H1 (cell line): ENCODE measurements around the gene LDLRAD4. TPM values are rescaled to one million over a fixed set of nuclear protein-coding genes. Genes with fewer than 3 reads are reported as not detected.

Experiments
- CTCF ChIA-PET: fragments of 300-600 bp; sonication (Branson Sonifier 250); formaldehyde crosslinking; loops from one replicate; lab custom pipeline; 2021; ENCODE audit not compliant: partially characterized antibody; lab: Charles Lee
- POLR2A ChIA-PET: fragments of 300-600 bp; sonication (Branson Sonifier 250); formaldehyde crosslinking; loops from one replicate; lab custom pipeline; 2021; ENCODE audit warnings: inconsistent platforms; ENCODE audit not compliant: partially characterized antibody; lab: Charles Lee
- DNase-seq, 2 experiments: peaks; one replicate each; pipeline versions ENCODE4 v3.0.0 to v3.0.0-alpha.2; 2010 to 2022; ENCODE audit warnings: low spot score in 2 of 2, low read depth in 1 of 2, mixed read lengths in 1 of 2
- FAIRE-seq: peaks from 2 replicates; lab custom pipeline; 2011; peaks lifted over from hg19 to GRCh38; lab: Jason Lieb, UNC
- H2AFZ ChIP-seq: 2 replicates; pipeline ENCODE4 v1.8.1; 2012; ENCODE audit warnings: low read length, inconsistent platforms
- H2AK5ac ChIP-seq: 2 replicates; pipeline ENCODE4 v1.6.1; 2013; ENCODE audit warnings: low read depth, low read length
- H2BK120ac ChIP-seq: replicated peaks from 2 replicates; pipeline ENCODE3; 2013; ENCODE audit warnings: low read depth, low read length, inconsistent platforms
- H2BK12ac ChIP-seq: 2 replicates; pipeline ENCODE4 v1.6.1; 2013; ENCODE audit warnings: low read depth, low read length
- H2BK15ac ChIP-seq: 2 replicates; pipeline ENCODE4 v1.6.1; 2013; ENCODE audit warnings: low read length
- H2BK20ac ChIP-seq: 2 replicates; pipeline ENCODE4 v1.6.1; 2013; ENCODE audit warnings: low read length
- H2BK5ac ChIP-seq: 2 replicates; pipeline ENCODE4 v1.6.1; 2013; ENCODE audit warnings: low read depth, low read length
- H3K14ac ChIP-seq: 2 replicates; pipeline ENCODE4 v1.6.1; 2013; ENCODE audit warnings: inconsistent platforms; ENCODE audit not compliant: insufficient read length
- H3K18ac ChIP-seq: 2 replicates; pipeline ENCODE4 v1.6.1; 2013; ENCODE audit warnings: low read length; ENCODE audit errors: extremely low read depth
- H3K23ac ChIP-seq: 2 replicates; pipeline ENCODE4 v1.6.1; 2013; ENCODE audit warnings: inconsistent platforms; ENCODE audit not compliant: insufficient read length
- H3K23me2 ChIP-seq: 2 replicates; pipeline ENCODE4 v1.6.1; 2013; ENCODE audit warnings: low read depth, low read length
- H3K27ac ChIP-seq: 2 replicates; pipeline ENCODE4 v1.6.1; 2011; ENCODE audit warnings: low read depth, low read length, inconsistent platforms
- H3K27me3 ChIP-seq, 4 experiments: replicated peaks in 1 of 4; 1 replicate in 1 of 4; 2 replicates in 3 of 4; pipeline versions ENCODE4 v1.6.1 to v1.8.1; 2011 to 2013; ENCODE audit warnings: low read length in 3 of 4, mild to moderate bottlenecking in 3 of 4, inconsistent platforms in 2 of 4, mixed read lengths in 2 of 4, moderate library complexity in 1 of 4; ENCODE audit not compliant: control insufficient read depth in 3 of 4, insufficient read depth in 3 of 4; ENCODE audit errors: extremely low read depth in 1 of 4
- H3K36me3 ChIP-seq, 4 experiments: 2 replicates each; pipeline versions ENCODE4 v1.6.1 to v1.8.1; 2011 to 2013; ENCODE audit warnings: mild to moderate bottlenecking in 4 of 4, low read length in 3 of 4, moderate library complexity in 2 of 4, control low read depth in 1 of 4, inconsistent platforms in 1 of 4; ENCODE audit not compliant: insufficient read depth in 4 of 4, control insufficient read depth in 2 of 4
- H3K4ac ChIP-seq: replicated peaks from 2 replicates; pipeline ENCODE3; 2013; ENCODE audit warnings: low read length, low read depth, mixed read lengths, inconsistent platforms; ENCODE audit not compliant: insufficient read length
- H3K4me1 ChIP-seq, 4 experiments: replicated peaks in 1 of 4; 1 replicate in 1 of 4; 2 replicates in 3 of 4; pipeline versions ENCODE4 v1.6.1 to v1.8.1; 2011 to 2013; ENCODE audit warnings: low read length in 3 of 4, inconsistent platforms in 2 of 4, mixed read lengths in 1 of 4; ENCODE audit not compliant: insufficient read depth in 4 of 4, control insufficient read depth in 3 of 4
- H3K4me2 ChIP-seq, 2 experiments: 2 replicates each; pipeline versions ENCODE4 v1.6.1 to v1.8.1; 2011 to 2013; ENCODE audit warnings: low read depth in 2 of 2, low read length in 2 of 2, control low read depth in 1 of 2, inconsistent platforms in 1 of 2, mild to moderate bottlenecking in 1 of 2; ENCODE audit not compliant: insufficient read depth in 1 of 2
- H3K4me3 ChIP-seq, 4 experiments: fragments of 200-600, 300-600 bp in 1 of 4; sonication (generic), shearing (Covaris generic), sonication (Bioruptor Twin) in 1 of 4; 2 replicates each; pipeline versions ENCODE4 v1.5.1 to v1.8.1; 2011 to 2016; ENCODE audit warnings: low read length in 4 of 4, low read depth in 3 of 4, control low read depth in 2 of 4, inconsistent platforms in 2 of 4, mild to moderate bottlenecking in 2 of 4, mixed read lengths in 1 of 4, moderate library complexity in 1 of 4; ENCODE audit not compliant: insufficient read depth in 2 of 4; ENCODE audit errors: extremely low read depth in 1 of 4
- H3K56ac ChIP-seq: replicated peaks from 2 replicates; pipeline ENCODE3; 2013; ENCODE audit warnings: low read depth, mild to moderate bottlenecking, mixed read lengths, low read length, inconsistent platforms; ENCODE audit not compliant: insufficient read length
- H3K79me1 ChIP-seq: 2 replicates; pipeline ENCODE4 v1.6.1; 2013; ENCODE audit warnings: low read depth, low read length, control low read depth
- H3K79me2 ChIP-seq, 2 experiments: 2 replicates each; pipeline versions ENCODE4 v1.6.1 to v1.8.1; 2012 to 2013; ENCODE audit warnings: low read length in 2 of 2, mild to moderate bottlenecking in 2 of 2, inconsistent platforms in 1 of 2; ENCODE audit not compliant: insufficient read depth in 2 of 2, control insufficient read depth in 1 of 2
- H3K9ac ChIP-seq, 4 experiments: replicated peaks in 1 of 4; 1 replicate in 1 of 4; 2 replicates in 3 of 4; pipeline versions ENCODE4 v1.6.1 to v1.8.1; 2011 to 2013; ENCODE audit warnings: low read depth in 3 of 4, low read length in 3 of 4, control low read depth in 2 of 4, mild to moderate bottlenecking in 2 of 4, moderate library complexity in 2 of 4, inconsistent platforms in 1 of 4; ENCODE audit errors: extremely low read depth in 1 of 4
- H3K9me3 ChIP-seq, 2 experiments: 2 replicates each; pipeline versions ENCODE4 v1.6.1 to v1.8.1; 2012 to 2013; ENCODE audit warnings: mild to moderate bottlenecking in 2 of 2, moderate library complexity in 2 of 2, control low read depth in 1 of 2, inconsistent platforms in 1 of 2, low read depth in 1 of 2, low read length in 1 of 2, mixed read lengths in 1 of 2; ENCODE audit not compliant: insufficient read depth in 2 of 2
- H4K20me1 ChIP-seq, 2 experiments: replicated peaks in 1 of 2; 2 replicates each; pipeline versions ENCODE3 to v1.8.1; 2011 to 2013; ENCODE audit warnings: inconsistent platforms in 2 of 2, low read length in 2 of 2, mild to moderate bottlenecking in 1 of 2; ENCODE audit not compliant: insufficient read depth in 2 of 2, control insufficient read depth in 1 of 2
- H4K5ac ChIP-seq: 2 replicates; pipeline ENCODE4 v1.6.1; 2013; ENCODE audit warnings: low read length, low read depth, mixed read lengths, inconsistent platforms; ENCODE audit not compliant: insufficient read length
- H4K8ac ChIP-seq: 2 replicates; pipeline ENCODE4 v1.8.0; 2013; ENCODE audit warnings: mild to moderate bottlenecking, moderate library complexity, low read length, inconsistent platforms; ENCODE audit not compliant: insufficient read depth; ENCODE audit errors: extremely low read depth
- H4K91ac ChIP-seq: replicated peaks from 2 replicates; pipeline ENCODE3; 2013; ENCODE audit warnings: low read length, mixed read lengths, inconsistent platforms; ENCODE audit not compliant: insufficient read length
- BCL11A ChIP-seq, 2 experiments: IDR thresholded peaks; one replicate each; pipeline ENCODE4 v1.6.1; 2011; ENCODE audit warnings: low read depth in 2 of 2, low read length in 2 of 2, mild to moderate bottlenecking in 2 of 2
- CHD2 ChIP-seq: IDR thresholded peaks from 2 replicates; pipeline ENCODE4 v1.6.1; 2012; ENCODE audit warnings: low read length, improper control_type of control experiment
- EP300 ChIP-seq, 2 experiments: IDR thresholded peaks; 1 replicate in 1 of 2; 2 replicates in 1 of 2; pipeline ENCODE4 v1.6.1; 2011 to 2012; ENCODE audit warnings: low read depth in 2 of 2, low read length in 2 of 2, mild to moderate bottlenecking in 2 of 2, borderline replicate concordance in 1 of 2, inconsistent platforms in 1 of 2, moderate library complexity in 1 of 2
- GABPA ChIP-seq: IDR thresholded peaks from 2 replicates; pipeline ENCODE4 v1.6.1; 2011; ENCODE audit warnings: mild to moderate bottlenecking, low read length, moderate library complexity, borderline replicate concordance; ENCODE audit not compliant: insufficient read depth
- NANOG ChIP-seq: IDR thresholded peaks from 2 replicates; pipeline ENCODE4 v1.6.1; 2011; ENCODE audit warnings: low read length, low read depth, mild to moderate bottlenecking, inconsistent platforms; ENCODE audit not compliant: insufficient read depth, poor library complexity, severe bottlenecking
- RAD21 ChIP-seq, 2 experiments: IDR thresholded peaks in 1 of 2; conservative IDR thresholded peaks in 1 of 2; 2 replicates each; pipeline ENCODE4 v1.6.1; 2011; ENCODE audit warnings: low read depth in 2 of 2, low read length in 2 of 2, improper control_type of control experiment in 1 of 2, inconsistent platforms in 1 of 2, mild to moderate bottlenecking in 1 of 2, moderate library complexity in 1 of 2
- RFX5 ChIP-seq: IDR thresholded peaks from 2 replicates; pipeline ENCODE4 v1.6.1; 2011; ENCODE audit warnings: low read depth, low read length, improper control_type of control experiment, borderline replicate concordance
- RNF2 ChIP-seq: fragments of 200-900, 300-1000 bp; sonication (generic); IDR thresholded peaks from 2 replicates; pipeline ENCODE4 v1.7.1; 2016; ENCODE audit warnings: borderline replicate concordance, low read depth, mild to moderate bottlenecking, antibody characterized with exemption, low read length; ENCODE audit not compliant: poor library complexity, severe bottlenecking; ENCODE audit errors: missing control alignments
- SIN3A ChIP-seq, 2 experiments: IDR thresholded peaks in 1 of 2; conservative IDR thresholded peaks in 1 of 2; 2 replicates each; pipeline ENCODE4 v1.6.1; 2011 to 2012; ENCODE audit warnings: low read length in 2 of 2, improper control_type of control experiment in 1 of 2, low read depth in 1 of 2, mild to moderate bottlenecking in 1 of 2
- WGBS, 2 experiments: shearing (Covaris generic) in 1 of 2; methylation state at CpG; one replicate each; pipeline versions ENCODE4 v1.1.6 to v1.1.7; 2013 to 2015; ENCODE audit warnings: low lambda C conversion rate in 2 of 2, mixed read lengths in 2 of 2, inconsistent platforms in 1 of 2, low coverage in 1 of 2, missing lambda C conversion rate in 1 of 2; ENCODE audit not compliant: insufficient replicate concordance in 2 of 2, insufficient coverage in 1 of 2, insufficient read length in 1 of 2; ENCODE audit errors: extremely low coverage in 1 of 2, missing lambda C conversion rate in 1 of 2; 5-methylcytosine and 5-hydroxymethylcytosine counted together
- polyA plus RNA-seq, 7 experiments: library from polyadenylated mRNA; depleted of rRNA in 3 of 7; stranded (reverse) in 5 of 7; unstranded in 2 of 7; fragments of >200 nt in 5 of 7; fragments of 200-250 nt in 2 of 7; gene quantifications; 1 replicate in 5 of 7; 2 replicates in 1 of 7; 4 replicates in 1 of 7; pipeline versions ENCODE4 v1.2.1 to v1.2.3, GENCODE V29; 2011 to 2013; ENCODE audit warnings: missing spikeins in 2 of 7, mixed read lengths in 2 of 7
- total RNA-seq: library from RNA; stranded (reverse); fragmentation: NEBNext Ultra II Directional; extraction: Animal tissue kit (Norgen Biotek cat#: 25700); gene quantifications from 2 replicates; pipeline ENCODE4 v1.2.1, GENCODE V29; 2021
- TF ChIP-seq, protein P1 (sequence below): IDR thresholded peaks from 2 replicates; pipeline ENCODE4 v1.6.1; 2011; ENCODE audit warnings: low read length, improper control_type of control experiment

Gene LDLRAD4
- total and polyA plus RNA-seq, 2 of the 8 experiments (the other 6 are each of a cell fraction or from before 2014, with no cell fraction given): 0.77 to 1.4 TPM

DNA sequence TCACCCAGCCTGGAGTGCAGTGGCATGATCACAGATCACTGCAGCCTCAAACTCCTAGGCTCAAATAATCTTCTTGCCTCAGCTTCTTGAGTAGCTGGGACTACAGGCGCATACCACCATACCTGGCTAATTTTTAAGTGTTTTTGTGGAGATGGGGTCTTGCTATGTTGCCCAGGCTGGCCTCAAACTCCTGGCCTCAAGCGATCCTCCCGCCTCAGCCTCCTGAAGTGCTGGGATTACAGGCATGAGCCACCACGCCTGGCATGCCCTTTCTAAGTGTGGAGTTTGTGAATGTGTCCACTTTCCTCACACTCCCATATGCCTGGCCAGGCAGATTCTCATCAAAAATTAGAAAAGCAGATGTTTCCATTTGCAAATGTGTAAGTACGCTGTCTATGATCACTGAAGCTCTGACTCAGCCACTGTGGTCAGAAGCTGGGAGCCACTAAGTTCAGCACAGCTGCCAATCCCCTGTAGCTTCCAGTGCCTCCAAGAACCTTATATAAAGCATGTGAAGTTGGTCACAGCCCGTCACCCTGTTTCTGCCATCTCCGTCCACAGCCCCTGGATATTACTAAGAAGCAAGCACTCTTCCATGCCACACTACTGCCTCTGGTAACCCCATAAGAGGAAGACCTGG lies 352.4 kb downstream of the LDLRAD4 start:
- no peaks in the 10 kb centered on the region for H3K27me3 ChIP-seq
- CTCF ChIA-PET: interaction anchor here (0.6 to 1.2 kb wide), 2 partner anchors 13 to 280 kb away, joined by 3 read pairs; no protein-coding TSS in a partner anchor
- POLR2A ChIA-PET: no interaction called here
- no peak for TF ChIP-seq RNF2
- no peak for TF ChIP-seq SIN3A (conservative IDR thresholded peaks at IDR 0.05 in 1 of 2, IDR thresholded peaks at IDR 0.05 in 1 of 2; ENCODE audit: low read depth in 1 of 2, low read length in 2 of 2)
- TF ChIP-seq BCL11A (IDR thresholded peaks at IDR 0.05; ENCODE audit: low read depth in 2 of 2, low read length in 2 of 2): no peak
- TF ChIP-seq RAD21 (IDR thresholded peaks at IDR 0.05 in 1 of 2, conservative IDR thresholded peaks at IDR 0.05 in 1 of 2; ENCODE audit: low read depth in 2 of 2, low read length in 2 of 2): no peak
- TF ChIP-seq NANOG: no peak
- no peak for TF ChIP-seq CHD2
- TF ChIP-seq, protein P1, sequence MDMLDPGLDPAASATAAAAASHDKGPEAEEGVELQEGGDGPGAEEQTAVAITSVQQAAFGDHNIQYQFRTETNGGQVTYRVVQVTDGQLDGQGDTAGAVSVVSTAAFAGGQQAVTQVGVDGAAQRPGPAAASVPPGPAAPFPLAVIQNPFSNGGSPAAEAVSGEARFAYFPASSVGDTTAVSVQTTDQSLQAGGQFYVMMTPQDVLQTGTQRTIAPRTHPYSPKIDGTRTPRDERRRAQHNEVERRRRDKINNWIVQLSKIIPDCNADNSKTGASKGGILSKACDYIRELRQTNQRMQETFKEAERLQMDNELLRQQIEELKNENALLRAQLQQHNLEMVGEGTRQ: no peak
- TF ChIP-seq GABPA: no peak
- no peak for TF ChIP-seq EP300 (IDR thresholded peaks at IDR 0.05; ENCODE audit: borderline replicate concordance in 1 of 2, low read depth in 2 of 2, low read length in 2 of 2)
- no peak for TF ChIP-seq RFX5

More for the DNA sequence above, 352.4 kb downstream of the LDLRAD4 start:
- Histone ChIP-seq H3K14ac (no peak overlapping the region), H3K79me2 (no peaks in the 10 kb centered on the region), H2BK20ac (no peak overlapping the region), H2BK120ac (no peak overlapping the region), H3K9ac (no peak overlapping the region), H4K91ac (no peak overlapping the region), H4K5ac (no peak overlapping the region), H3K27ac (no peak overlapping the region), H3K23me2 (no peaks in the 10 kb centered on the region), H2BK15ac (no peak overlapping the region), H3K23ac (no peak overlapping the region), H3K4me2 (no peak overlapping the region), H2AFZ (no peak overlapping the region), H2AK5ac (no peak overlapping the region), H3K18ac (no peak overlapping the region), H3K4me3 (no peak overlapping the region), H3K56ac (no peak overlapping the region), H3K79me1 (no peaks in the 10 kb centered on the region), H3K9me3 (no peaks in the 10 kb centered on the region), H2BK12ac (no peak overlapping the region), H2BK5ac (no peak overlapping the region), H4K8ac (no peak overlapping the region), H3K36me3 (no peaks in the 10 kb centered on the region), H4K20me1 (no peaks in the 10 kb centered on the region), H3K4ac (no peak overlapping the region), H3K4me1 (peaks cover 0 to 6% (median 0%) of the 10 kb centered on the region in 4 experiments; a peak in 3 of 7 replicates)
- FAIRE-seq (no peak), DNase-seq (no peak)
- WGBS, 2 experiments: 77% methylated on average over 7 of the region's 7 CpGs; no CpG with 5 or more reads in 1 of the 2 experiments
